ENCODE data around the gene ARRDC3. TPM values are rescaled to one million over a fixed set of nuclear protein-coding genes. Genes with fewer than 3 reads are reported as not detected.

The ARRDC3 gene
- total RNA-seq, 4 donors from 2014 or later, result 168 to 289 (median 228) TPM

- no peak for TF ChIP-seq CTCF (IDR thresholded peaks at IDR 0.05)
- TF ChIP-seq POLR2A (IDR thresholded peaks at IDR 0.05), result no peak
- H3K4me3 ChIP-seq (replicated peaks in 1 of 3), result no peak overlapping the region
- H3K27ac ChIP-seq, result peak overlapping the region in 1 of 3 donors; percentile 19
- intact Hi-C loops (cut with DNase I), result no loop called here
- H3K4me1 ChIP-seq, result peaks cover 0 to 6% of the 10 kb centered on the region in 2 donors
- no peaks in the 10 kb centered on the region for H3K27me3 ChIP-seq
- 100% methylated on average over 1 of the region's 1 CpG for WGBS, 2 donors
- no peaks in the 10 kb centered on the region for H3K9me3 ChIP-seq
- peaks cover 0 to 2% of the 10 kb centered on the region in 2 donors for H3K36me3 ChIP-seq
- DNase-seq, result no peak
Observed at GRCh38 chr5:91362935-91363334, 20.2 kb downstream of the ARRDC3 start.

GRCh38 chr5:91361790-91362189, 21.3 kb downstream of the ARRDC3 start:
- H3K4me3 ChIP-seq (replicated peaks in 1 of 3), result no peak overlapping the region
- intact Hi-C loops (cut with DNase I), result no loop called here
- whole genome bisulfite sequencing, 2 donors, result 95 to 97% methylated on average over 3 of the region's 3 CpGs

GRCh38 chr5:91361055-91361701, 21.9 kb downstream of the ARRDC3 start:
- DNase-seq, result no peak
- no peaks in the 10 kb centered on the region for H3K36me3 ChIP-seq
- H3K4me3 ChIP-seq (replicated peaks in 1 of 3), result no peak overlapping the region
- H3K9me3 ChIP-seq, result no peaks in the 10 kb centered on the region
- no peaks in the 10 kb centered on the region for H3K27me3 ChIP-seq
- TF ChIP-seq CTCF (IDR thresholded peaks at IDR 0.05) (no peak), POLR2A (IDR thresholded peaks at IDR 0.05) (no peak)
- WGBS, 2 donors, result 73 to 83% methylated on average over 6 of the region's 6 CpGs
- intact Hi-C loops (cut with DNase I), result no loop called here
- peaks cover 5 to 13% of the 10 kb centered on the region in 2 donors for H3K4me1 ChIP-seq
- H3K27ac ChIP-seq, result peak overlapping the region in 1 of 3 donors; percentile 29

More at GRCh38 chr5:91361790-91362189, 21.3 kb downstream of the ARRDC3 start:
- Histone ChIP-seq H3K4me1 (peaks cover 5 to 13% of the 10 kb centered on the region in 2 donors), H3K27ac (peak overlapping the region in 1 of 3 donors; percentile 29), H3K36me3 (no peaks in the 10 kb centered on the region), H3K9me3 (no peaks in the 10 kb centered on the region), H3K27me3 (no peaks in the 10 kb centered on the region)
- TF ChIP-seq POLR2A (IDR thresholded peaks at IDR 0.05), result no peak
- no peak for TF ChIP-seq CTCF (IDR thresholded peaks at IDR 0.05)
- DNase-seq, result no peak

- Histone ChIP-seq H3K9me3 (no peaks in the 10 kb centered on the region), H3K4me3 (replicated peaks in 1 of 3) (no peak overlapping the region), H3K4me1 (peaks cover 5 to 13% of the 10 kb centered on the region in 2 donors), H3K27me3 (no peaks in the 10 kb centered on the region), H3K27ac (peak overlapping the region in 1 of 3 donors; percentile 13), H3K36me3 (no peaks in the 10 kb centered on the region)
- TF ChIP-seq CTCF (IDR thresholded peaks at IDR 0.05) (no peak), POLR2A (IDR thresholded peaks at IDR 0.05) (no peak)
- DNase-seq, result no peak
- WGBS, 2 donors, result 93 to 100% methylated on average over 4 of the region's 4 CpGs
- intact Hi-C loops (cut with DNase I), result no loop called here
Observed at GRCh38 chr5:91359962-91360609, 23.0 kb downstream of the ARRDC3 start.

GRCh38 chr5:91357806-91358205, 25.3 kb downstream of the ARRDC3 start:
- Histone ChIP-seq H3K9me3 (no peaks in the 10 kb centered on the region), H3K36me3 (no peaks in the 10 kb centered on the region), H3K4me3 (replicated peaks in 1 of 3) (no peak overlapping the region), H3K4me1 (peaks cover 5 to 13% of the 10 kb centered on the region in 2 donors), H3K27me3 (no peaks in the 10 kb centered on the region), H3K27ac (peak overlapping the region; percentile 54 to 88 (median 84))
- 66 to 75% methylated on average over 2 of the region's 2 CpGs for WGBS, 2 donors
- no peak for TF ChIP-seq POLR2A (IDR thresholded peaks at IDR 0.05)
- TF ChIP-seq CTCF (IDR thresholded peaks at IDR 0.05), result no peak
- DNase-seq, result no peak
- intact Hi-C loops (cut with DNase I), result no loop called here
